Breast epithelium (tissue), 4 donors: ENCODE data around the gene ZSCAN5B. TPM values are rescaled to one million over a fixed set of nuclear protein-coding genes. Genes with fewer than 3 reads are reported as not detected.
"Not testable (repeated sequence)": the region's sequence is repeated elsewhere in the genome, so short reads cannot be mapped to it uniquely, and the experiment has no call there.

Experiments
- DNase-seq, 2 donors: peaks; one replicate each; pipeline ENCODE4 v3.0.0-alpha.2; 2019; ENCODE audit warnings: low spot score in 2 of 2
- H3K27ac ChIP-seq, 2 donors: fragments of 200-600 bp; sonication (generic) in 1 of 2; one replicate each; pipeline ENCODE4 v1.5.1; 2016 to 2019; ENCODE audit warnings: mild to moderate bottlenecking in 1 of 2
- H3K27me3 ChIP-seq, 2 donors: fragments of 200-600 bp; sonication (generic) in 1 of 2; one replicate each; pipeline versions ENCODE4 v1.5.1 to v1.6.0; 2017 to 2019; ENCODE audit warnings: control low read depth in 1 of 2, mild to moderate bottlenecking in 1 of 2
- H3K36me3 ChIP-seq: fragments of 200-600 bp; one replicate; pipeline ENCODE4 v1.5.1; 2019
- H3K4me1 ChIP-seq, 2 donors: fragments of 200-600 bp; sonication (generic); one replicate each; pipeline ENCODE4 v1.5.1; 2016 to 2019; ENCODE audit warnings: control low read depth in 1 of 2
- H3K4me3 ChIP-seq, 3 donors: fragments of 200-600 bp; sonication (generic); 1 replicate in 2 of 3; 2 replicates in 1 of 3; pipeline ENCODE4 v1.5.1; 2016 to 2019; ENCODE audit warnings: mild to moderate bottlenecking in 3 of 3, moderate library complexity in 2 of 3
- H3K9me3 ChIP-seq, 2 donors: fragments of 200-600 bp; sonication (generic) in 1 of 2; one replicate each; pipeline ENCODE4 v1.5.1; 2016 to 2019; ENCODE audit warnings: control low read depth in 1 of 2
- CTCF ChIP-seq, 3 donors: fragments of 450-650 bp; IDR thresholded peaks; one replicate each; pipeline ENCODE4 v1.5.1; 2016 to 2017; ENCODE audit warnings: antibody characterized with exemption in 3 of 3, mild to moderate bottlenecking in 3 of 3, moderate library complexity in 3 of 3
- POLR2A ChIP-seq: fragments of 450-650 bp; IDR thresholded peaks from one replicate; pipeline ENCODE4 v1.6.1; 2016; ENCODE audit warnings: antibody characterized with exemption, mild to moderate bottlenecking, moderate library complexity
- POLR2AphosphoS5 ChIP-seq, 3 donors: sonication (generic); formaldehyde crosslinking; IDR thresholded peaks; one replicate each; pipeline ENCODE4 v1.6.1; 2017; ENCODE audit warnings: antibody characterized with exemption in 3 of 3
- intact Hi-C: fragments of 100-400 bp; cut with DNase I; formaldehyde crosslinking; loops from one replicate; pipeline ENCODE4 v1.15.1; 2023; ENCODE audit warnings: low total_unique reads
- total RNA-seq, 3 donors: library from RNA; depleted of rRNA; stranded (reverse); fragments of >200 nt; gene quantifications; one replicate each; pipeline ENCODE4 v1.1.0, GENCODE V29; 2016

The ZSCAN5B gene
- total RNA-seq, 3 donors from 2014 or later = not detected

- no peaks in the 10 kb centered on the region for H3K36me3 ChIP-seq
- no peak for DNase-seq
- no peaks in the 10 kb centered on the region for H3K9me3 ChIP-seq
- no peak overlapping the region for H3K27ac ChIP-seq
- TF ChIP-seq POLR2AphosphoS5 (IDR thresholded peaks at IDR 0.05) (no peak), CTCF (IDR thresholded peaks at IDR 0.05) (no peak), POLR2A (no peak)
- H3K4me1 ChIP-seq = no peaks in the 10 kb centered on the region
- H3K4me3 ChIP-seq = no peak overlapping the region
- intact Hi-C loops = loop anchor here (5.0 kb wide), 1 partner anchor 1237 kb away; no protein-coding TSS in a partner anchor
- no peaks in the 10 kb centered on the region for H3K27me3 ChIP-seq
Observed at GRCh38 chr19:56189785-56190184, 7.8 kb downstream of the ZSCAN5B start.

- no peak for TF ChIP-seq CTCF (IDR thresholded peaks at IDR 0.05)
- Histone ChIP-seq H3K27ac (no peak overlapping the region), H3K4me3 (no peak overlapping the region), H3K9me3 (no peaks in the 10 kb centered on the region), H3K27me3 (peaks cover 0 to 18% of the 10 kb centered on the region in 2 donors), H3K36me3 (no peaks in the 10 kb centered on the region), H3K4me1 (no peaks in the 10 kb centered on the region)
- intact Hi-C loops = no loop called here
- no peak for DNase-seq
Observed at GRCh38 chr19:56177564-56178243, 19.9 kb downstream of the ZSCAN5B start.

GRCh38 chr19:56176881-56177280, 20.7 kb downstream of the ZSCAN5B start:
- intact Hi-C loops = no loop called here
- Histone ChIP-seq H3K9me3 (no peaks in the 10 kb centered on the region), H3K36me3 (no peaks in the 10 kb centered on the region), H3K4me1 (no peaks in the 10 kb centered on the region), H3K27me3 (peaks cover 0 to 18% of the 10 kb centered on the region in 2 donors), H3K27ac (no peak overlapping the region), H3K4me3 (no peak overlapping the region)
- TF ChIP-seq CTCF (IDR thresholded peaks at IDR 0.05) (no peak), POLR2AphosphoS5 (IDR thresholded peaks at IDR 0.05) (no peak), POLR2A (no peak)
- DNase-seq = no peak

GRCh38 chr19:56176310-56176709, 21.3 kb downstream of the ZSCAN5B start:
- DNase-seq, intact Hi-C loops: not testable (repeated sequence)
- H3K27me3 ChIP-seq = peaks cover 0 to 18% of the 10 kb centered on the region in 2 donors

GRCh38 chr19:56175861-56176307, 21.7 kb downstream of the ZSCAN5B start, which contains the start of gene GALP:
Gene GALP (plus strand): TSS chr19:56176008. CDS start chr19:56177109, 1,101 bp downstream.
- peaks cover 0 to 18% of the 10 kb centered on the region in 2 donors for H3K27me3 ChIP-seq
- H3K27ac ChIP-seq, H3K4me3 ChIP-seq, H3K9me3 ChIP-seq, H3K4me1 ChIP-seq, intact Hi-C loops, H3K36me3 ChIP-seq, DNase-seq: not testable (repeated sequence)

More at GRCh38 chr19:56176310-56176709, 21.3 kb downstream of the ZSCAN5B start:
- not testable (repeated sequence) for H3K27ac ChIP-seq, H3K4me3 ChIP-seq, H3K36me3 ChIP-seq, H3K9me3 ChIP-seq, H3K4me1 ChIP-seq

- no peak for DNase-seq
- Histone ChIP-seq H3K36me3 (no peaks in the 10 kb centered on the region), H3K4me3 (no peak overlapping the region), H3K4me1 (no peaks in the 10 kb centered on the region), H3K27me3 (peaks cover 0 to 18% of the 10 kb centered on the region in 2 donors), H3K9me3 (no peaks in the 10 kb centered on the region), H3K27ac (no peak overlapping the region)
- no peak for TF ChIP-seq POLR2AphosphoS5 (IDR thresholded peaks at IDR 0.05)
- TF ChIP-seq POLR2A = no peak
- TF ChIP-seq CTCF (IDR thresholded peaks at IDR 0.05) = no peak
- intact Hi-C loops = no loop called here
Observed at GRCh38 chr19:56174550-56174949, 23.0 kb downstream of the ZSCAN5B start.
